Measurements from ENCODE around the gene EDIL3.

DNA sequence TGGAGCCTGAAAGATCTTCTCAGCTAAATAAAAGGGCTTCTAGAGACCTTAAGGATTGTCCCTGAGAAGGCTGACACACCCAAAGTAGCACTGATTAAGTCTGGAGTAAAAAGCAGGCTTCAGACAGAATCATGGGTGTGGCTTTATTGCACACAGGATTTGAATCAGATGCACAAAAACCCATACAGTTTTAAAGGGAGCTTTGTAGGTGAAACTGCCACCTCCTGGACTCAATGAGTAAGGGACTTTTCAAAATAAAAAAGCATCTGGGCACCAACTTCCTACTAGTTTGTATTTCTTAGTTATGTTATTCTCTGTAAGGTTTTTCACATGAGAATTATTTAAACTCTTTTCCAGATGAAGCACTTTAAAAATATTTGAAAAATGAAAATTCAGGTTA is 129.4 kb downstream of the EDIL3 start:
- TF ChIP-seq EP300 (IDR thresholded peaks at IDR 0.05) (no peak), POLR2A (IDR thresholded peaks at IDR 0.05) (no peak)
- TF ChIP-seq, protein P1, sequence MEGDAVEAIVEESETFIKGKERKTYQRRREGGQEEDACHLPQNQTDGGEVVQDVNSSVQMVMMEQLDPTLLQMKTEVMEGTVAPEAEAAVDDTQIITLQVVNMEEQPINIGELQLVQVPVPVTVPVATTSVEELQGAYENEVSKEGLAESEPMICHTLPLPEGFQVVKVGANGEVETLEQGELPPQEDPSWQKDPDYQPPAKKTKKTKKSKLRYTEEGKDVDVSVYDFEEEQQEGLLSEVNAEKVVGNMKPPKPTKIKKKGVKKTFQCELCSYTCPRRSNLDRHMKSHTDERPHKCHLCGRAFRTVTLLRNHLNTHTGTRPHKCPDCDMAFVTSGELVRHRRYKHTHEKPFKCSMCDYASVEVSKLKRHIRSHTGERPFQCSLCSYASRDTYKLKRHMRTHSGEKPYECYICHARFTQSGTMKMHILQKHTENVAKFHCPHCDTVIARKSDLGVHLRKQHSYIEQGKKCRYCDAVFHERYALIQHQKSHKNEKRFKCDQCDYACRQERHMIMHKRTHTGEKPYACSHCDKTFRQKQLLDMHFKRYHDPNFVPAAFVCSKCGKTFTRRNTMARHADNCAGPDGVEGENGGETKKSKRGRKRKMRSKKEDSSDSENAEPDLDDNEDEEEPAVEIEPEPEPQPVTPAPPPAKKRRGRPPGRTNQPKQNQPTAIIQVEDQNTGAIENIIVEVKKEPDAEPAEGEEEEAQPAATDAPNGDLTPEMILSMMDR (IDR thresholded peaks at IDR 0.05) = no peak

All from tibial nerve (tissue), 4 donors.